ENCODE data around the gene LCP2. TPM values are rescaled to one million over a fixed set of nuclear protein-coding genes. Genes with fewer than 3 reads are reported as not detected.

The LCP2 gene
- total and polyA plus RNA-seq, 8 donors, result 1.9 to 22.0 (median 2.9) TPM

GRCh38 chr5:170226129-170226615 is 71.4 kb downstream of the LCP2 start:
- no peak for FAIRE-seq

GRCh38 chr5:170225326-170226128 is 72.0 kb downstream of the LCP2 start:
- intact Hi-C loops (cut with DNase I), result loop anchor here in 2 of 3 donors (5.0 to 10.0 kb wide), 2 partner anchors 197 to 199 kb away; no protein-coding TSS in a partner anchor
- Histone ChIP-seq H3K4me1 (no peaks in the 10 kb centered on the region), H3K27ac (no peak overlapping the region), H3K9me3 (no peaks in the 10 kb centered on the region), H3K4me3 (no peak overlapping the region), H3K36me3 (no peaks in the 10 kb centered on the region), H3K27me3 (no peaks in the 10 kb centered on the region)
- peak in 5 of 6 donors; percentile 23 to 70 (median 49) for DNase-seq
- no peak for FAIRE-seq
- peak in 3 of 4 donors; percentile 36 to 66 (median 64) for TF ChIP-seq CTCF (IDR thresholded peaks at IDR 0.05)
- ATAC-seq, result peak in 3 of 4 donors; percentile 76 to 88 (median 79)
- 48 to 51% methylated on average over 7 of the region's 7 CpGs for WGBS, 2 donors

More at GRCh38 chr5:170226129-170226615, 71.4 kb downstream of the LCP2 start:
- DNase-seq, result no peak
- intact Hi-C loops (cut with DNase I), result loop anchor here in 2 of 3 donors (5.0 to 10.0 kb wide), 2 partner anchors 196 to 199 kb away; no protein-coding TSS in a partner anchor
- no peak for ATAC-seq
- 71 to 74% methylated on average over 9 of the region's 9 CpGs for WGBS, 2 donors
- Histone ChIP-seq H3K9me3 (no peaks in the 10 kb centered on the region), H3K4me1 (no peaks in the 10 kb centered on the region), H3K27me3 (no peaks in the 10 kb centered on the region), H3K27ac (no peak overlapping the region), H3K4me3 (no peak overlapping the region), H3K36me3 (no peaks in the 10 kb centered on the region)
- TF ChIP-seq CTCF (IDR thresholded peaks at IDR 0.05), result peak in 1 of 4 donors; percentile 0

- Histone ChIP-seq H3K27ac (no peak overlapping the region), H3K36me3 (no peaks in the 10 kb centered on the region), H3K4me1 (no peaks in the 10 kb centered on the region), H3K4me3 (no peak overlapping the region), H3K9me3 (no peaks in the 10 kb centered on the region), H3K27me3 (no peaks in the 10 kb centered on the region)
- 71 to 72% methylated on average over 5 of the region's 5 CpGs for WGBS, 2 donors
- TF ChIP-seq CTCF (IDR thresholded peaks at IDR 0.05), result no peak
- no peak for DNase-seq
- ATAC-seq, result no peak
- intact Hi-C loops (cut with DNase I), result loop anchor here in 1 of 3 donors (10.0 kb wide), 1 partner anchor 201 kb away; no protein-coding TSS in a partner anchor
- no peak for FAIRE-seq
These were observed 73.7 kb downstream of the LCP2 start for GRCh38 chr5:170223906-170224305.

GRCh38 chr5:170223360-170223759 is 74.2 kb downstream of the LCP2 start:
- DNase-seq, result no peak
- H3K4me1 ChIP-seq, result no peaks in the 10 kb centered on the region
- intact Hi-C loops (cut with DNase I), result loop anchor here in 1 of 3 donors (10.0 kb wide), 1 partner anchor 201 kb away; no protein-coding TSS in a partner anchor
- ATAC-seq, result no peak
- no peaks in the 10 kb centered on the region for H3K36me3 ChIP-seq
- no peaks in the 10 kb centered on the region for H3K9me3 ChIP-seq
- H3K27me3 ChIP-seq, result no peaks in the 10 kb centered on the region
- FAIRE-seq, result no peak
- no peak for TF ChIP-seq CTCF (IDR thresholded peaks at IDR 0.05)
- no peak overlapping the region for H3K4me3 ChIP-seq
- no peak overlapping the region for H3K27ac ChIP-seq
